Measurements from ENCODE around the gene PKIB. TPM values are rescaled to one million over a fixed set of nuclear protein-coding genes. Genes with fewer than 3 reads are reported as not detected.

PKIB gene
- total and polyA plus RNA-seq, 3 donors from 2014 or later, result 1.4 to 5.0 (median 3.3) TPM

DNA sequence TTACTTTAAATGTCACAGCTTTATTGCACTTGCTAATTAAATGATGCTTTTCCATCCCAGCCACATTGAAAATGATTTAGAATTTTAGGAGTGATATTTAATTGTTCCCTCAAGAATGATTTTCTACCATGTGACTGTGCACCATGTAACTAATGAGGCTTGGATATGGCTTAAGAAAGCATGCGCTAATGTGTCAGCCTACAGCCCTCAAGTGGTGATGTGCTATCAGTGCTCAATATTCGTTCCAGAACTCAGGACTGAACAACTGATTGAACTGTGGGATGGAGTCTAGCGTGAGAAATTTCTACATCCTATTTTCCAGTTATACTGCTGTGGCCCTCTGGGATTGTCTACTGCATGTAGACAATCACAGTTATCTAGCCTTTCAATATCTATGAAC, 71.5 kb downstream of the PKIB start:
- no peak for DNase-seq
- Histone ChIP-seq H3K36me3 (ENCODE audit: low read depth, missing control alignments) (no peaks in the 10 kb centered on the region), H3K4me3 (no peak overlapping the region), H3K27me3 (no peaks in the 10 kb centered on the region), H3K9me3 (no peaks in the 10 kb centered on the region), H3K27ac (no peak overlapping the region), H3K4me1 (no peaks in the 10 kb centered on the region)
- no peak for TF ChIP-seq POLR2A (IDR thresholded peaks at IDR 0.05)
- TF ChIP-seq, protein P1, sequence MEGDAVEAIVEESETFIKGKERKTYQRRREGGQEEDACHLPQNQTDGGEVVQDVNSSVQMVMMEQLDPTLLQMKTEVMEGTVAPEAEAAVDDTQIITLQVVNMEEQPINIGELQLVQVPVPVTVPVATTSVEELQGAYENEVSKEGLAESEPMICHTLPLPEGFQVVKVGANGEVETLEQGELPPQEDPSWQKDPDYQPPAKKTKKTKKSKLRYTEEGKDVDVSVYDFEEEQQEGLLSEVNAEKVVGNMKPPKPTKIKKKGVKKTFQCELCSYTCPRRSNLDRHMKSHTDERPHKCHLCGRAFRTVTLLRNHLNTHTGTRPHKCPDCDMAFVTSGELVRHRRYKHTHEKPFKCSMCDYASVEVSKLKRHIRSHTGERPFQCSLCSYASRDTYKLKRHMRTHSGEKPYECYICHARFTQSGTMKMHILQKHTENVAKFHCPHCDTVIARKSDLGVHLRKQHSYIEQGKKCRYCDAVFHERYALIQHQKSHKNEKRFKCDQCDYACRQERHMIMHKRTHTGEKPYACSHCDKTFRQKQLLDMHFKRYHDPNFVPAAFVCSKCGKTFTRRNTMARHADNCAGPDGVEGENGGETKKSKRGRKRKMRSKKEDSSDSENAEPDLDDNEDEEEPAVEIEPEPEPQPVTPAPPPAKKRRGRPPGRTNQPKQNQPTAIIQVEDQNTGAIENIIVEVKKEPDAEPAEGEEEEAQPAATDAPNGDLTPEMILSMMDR (IDR thresholded peaks at IDR 0.05), result no peak
- WGBS, 2 donors, result 80 to 90% methylated on average over 3 of the region's 3 CpGs
- intact Hi-C loops (cut with DNase I; ENCODE audit: low total_unique reads), result no loop called here

DNA sequence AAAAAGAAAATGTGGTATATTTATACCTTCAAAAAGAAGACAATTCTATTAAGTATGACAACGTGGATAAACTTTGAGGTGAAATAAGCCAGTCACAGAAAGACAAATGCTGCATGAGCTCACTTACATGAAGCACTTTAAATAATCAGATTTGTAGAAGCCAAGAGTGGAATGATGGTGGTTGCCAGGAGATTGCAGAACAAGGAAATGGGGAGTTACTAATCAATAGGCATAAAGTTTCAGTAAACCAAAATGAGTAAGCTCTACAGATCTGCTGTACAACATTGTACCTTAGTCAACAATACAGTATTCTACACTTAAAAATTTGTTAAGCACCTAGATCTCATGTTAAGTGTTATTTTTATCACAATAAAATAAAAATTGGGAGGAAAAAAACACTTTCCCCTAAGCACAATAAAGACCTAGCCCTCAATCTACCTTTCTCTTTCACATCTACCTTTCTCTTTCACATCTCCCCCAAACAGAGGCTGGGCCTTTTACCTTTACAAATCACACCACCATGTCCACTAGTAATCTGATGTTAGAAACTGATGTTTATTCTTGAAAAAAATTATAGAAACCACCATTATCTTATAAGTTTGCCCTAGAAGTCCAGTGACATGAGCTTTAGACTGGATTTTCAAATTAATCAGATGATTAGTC, 73.9 kb downstream of the PKIB start:
- 88 to 90% methylated on average over 1 of the region's 1 CpG for WGBS, 2 donors
- H3K9me3 ChIP-seq, result no peaks in the 10 kb centered on the region
- intact Hi-C loops (cut with DNase I; ENCODE audit: low total_unique reads), result no loop called here
- H3K36me3 ChIP-seq (ENCODE audit: low read depth, missing control alignments), result no peaks in the 10 kb centered on the region
- no peaks in the 10 kb centered on the region for H3K27me3 ChIP-seq
- no peaks in the 10 kb centered on the region for H3K4me1 ChIP-seq
- no peak overlapping the region for H3K4me3 ChIP-seq
- TF ChIP-seq POLR2A (IDR thresholded peaks at IDR 0.05), result no peak
- TF ChIP-seq, protein P1 (IDR thresholded peaks at IDR 0.05), result no peak
- DNase-seq, result no peak
- no peak overlapping the region for H3K27ac ChIP-seq

DNA sequence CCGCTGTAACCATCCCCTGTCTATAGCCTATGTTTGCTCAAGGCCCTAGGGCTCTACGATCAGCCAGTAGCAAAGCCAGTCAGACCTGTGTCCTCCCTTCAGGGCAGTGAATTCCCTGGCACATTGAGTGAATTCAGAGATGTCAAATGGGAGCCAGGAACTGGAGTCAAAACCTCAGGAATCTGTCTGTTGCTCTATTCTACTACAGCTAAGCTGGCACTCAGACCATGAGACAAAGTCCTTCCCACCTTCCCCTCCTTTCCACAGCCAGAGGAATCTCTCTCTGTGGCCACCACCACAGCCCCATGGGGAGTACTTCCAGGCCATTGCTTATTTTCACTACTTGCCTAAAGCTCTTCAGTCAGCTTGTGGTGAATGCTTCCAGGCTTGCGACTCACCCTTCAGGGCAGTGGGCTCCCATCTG, 82.0 kb downstream of the PKIB start:
- H3K4me1 ChIP-seq, result no peaks in the 10 kb centered on the region
- intact Hi-C loops (cut with DNase I; ENCODE audit: low total_unique reads), result no loop called here
- TF ChIP-seq, protein P1 (IDR thresholded peaks at IDR 0.05), result no peak
- no peak for TF ChIP-seq POLR2A (IDR thresholded peaks at IDR 0.05)
- WGBS, 2 donors, result 65 to 78% methylated on average over 3 of the region's 3 CpGs
- no peak overlapping the region for H3K4me3 ChIP-seq
- H3K9me3 ChIP-seq, result no peaks in the 10 kb centered on the region
- no peaks in the 10 kb centered on the region for H3K27me3 ChIP-seq
- H3K27ac ChIP-seq, result no peak overlapping the region
- no peak for DNase-seq
- H3K36me3 ChIP-seq (ENCODE audit: low read depth, missing control alignments), result no peaks in the 10 kb centered on the region

GRCh38 chr6:122692807-122693580, 82.8 kb downstream of the PKIB start:
- intact Hi-C loops (cut with DNase I; ENCODE audit: low total_unique reads), result no loop called here
- 66 to 71% methylated on average over 4 of the region's 4 CpGs for WGBS, 2 donors
- TF ChIP-seq POLR2A (IDR thresholded peaks at IDR 0.05), result no peak
- TF ChIP-seq, protein P1 (IDR thresholded peaks at IDR 0.05), result no peak
- Histone ChIP-seq H3K27ac (no peak overlapping the region), H3K4me3 (no peak overlapping the region), H3K27me3 (no peaks in the 10 kb centered on the region), H3K4me1 (no peaks in the 10 kb centered on the region), H3K36me3 (ENCODE audit: low read depth, missing control alignments) (no peaks in the 10 kb centered on the region), H3K9me3 (no peaks in the 10 kb centered on the region)
- DNase-seq, result no peak

Data from testis (tissue), 3 donors.